T-cell (primary cell): ENCODE data around the gene TNKS1BP1. TPM values are rescaled to one million over a fixed set of nuclear protein-coding genes. Genes with fewer than 3 reads are reported as not detected.

ENCODE experiments used
- ATAC-seq, 4 experiments: fragments of 200-7000 bp in 3 of 4; fragments of 150-1000 bp in 1 of 4; cut with Tn5 transposase; replicated peaks in 1 of 4; 1 replicate in 3 of 4; 2 replicates in 1 of 4; pipeline ENCODE4 v1.10.0; 2021; ENCODE audit warnings: moderate library complexity in 3 of 4, mild to moderate bottlenecking in 2 of 4, moderate number of reproducible peaks in 1 of 4
- CTCF ChIA-PET, 2 donors: fragments of 300-600 bp; sonication (Branson Sonifier 250); formaldehyde crosslinking; loops; one replicate each; lab custom pipeline; 2022; ENCODE audit warnings: antibody characterized with exemption in 2 of 2; lab: Charles Lee
- POLR2A ChIA-PET, 2 donors: fragments of 300-600 bp; sonication (Branson Sonifier 250); formaldehyde crosslinking; loops; one replicate each; lab custom pipeline; 2022; ENCODE audit warnings: antibody characterized with exemption in 2 of 2; lab: Charles Lee
- DNase-seq, 35 experiments: peaks; one replicate each; pipeline versions ENCODE4 v3.0.0 to v3.0.0-alpha.2; 2013 to 2023
- H3K27ac ChIP-seq: one replicate; pipeline ENCODE4 v1.5.1; 2013; ENCODE audit warnings: low read length
- H3K27me3 ChIP-seq, 2 experiments: replicated peaks in 1 of 2; 1 replicate in 1 of 2; 2 replicates in 1 of 2; pipeline versions ENCODE4 v1.6.1 to v1.7.0; 2013; ENCODE audit warnings: low read length in 1 of 2, mixed read lengths in 1 of 2; ENCODE audit not compliant: control insufficient read depth in 2 of 2, insufficient read depth in 2 of 2; ENCODE audit errors: extremely low read depth in 1 of 2
- H3K36me3 ChIP-seq, 2 donors: 1 replicate in 1 of 2; 2 replicates in 1 of 2; pipeline versions ENCODE4 v1.6.1 to v1.7.0; 2013; ENCODE audit warnings: low read length in 1 of 2; ENCODE audit not compliant: control insufficient read depth in 2 of 2, insufficient read depth in 1 of 2; ENCODE audit errors: extremely low read depth in 1 of 2
- H3K4me1 ChIP-seq, 2 experiments: 1 replicate in 1 of 2; 2 replicates in 1 of 2; pipeline versions ENCODE4 v1.6.1 to v1.7.0; 2013; ENCODE audit warnings: low read length in 2 of 2, mixed read lengths in 1 of 2; ENCODE audit not compliant: insufficient read depth in 2 of 2, control insufficient read depth in 1 of 2; ENCODE audit errors: extremely low read depth in 1 of 2
- H3K4me3 ChIP-seq, 2 donors: 1 replicate in 1 of 2; 2 replicates in 1 of 2; pipeline versions ENCODE4 v1.5.1 to v1.7.0; 2013; ENCODE audit warnings: mild to moderate bottlenecking in 2 of 2, low read length in 1 of 2, moderate library complexity in 1 of 2; ENCODE audit not compliant: control insufficient read depth in 1 of 2; ENCODE audit errors: extremely low read depth in 1 of 2
- H3K9me3 ChIP-seq: 2 replicates; pipeline ENCODE4 v1.7.0; 2013
- H3K27ac Mint-ChIP-seq, 2 donors: one replicate each; pipeline ENCODE4 v1.8.0; 2020 to 2021; ENCODE audit warnings: mild to moderate bottlenecking in 2 of 2, mixed read lengths in 2 of 2
- H3K27me3 Mint-ChIP-seq, 2 donors: one replicate each; pipeline ENCODE4 v1.8.0; 2021 to 2022; ENCODE audit warnings: mixed read lengths in 2 of 2
- H3K36me3 Mint-ChIP-seq: one replicate; pipeline ENCODE4 v1.8.0; 2021; ENCODE audit warnings: mixed read lengths
- H3K4me1 Mint-ChIP-seq, 3 donors: one replicate each; pipeline ENCODE4 v1.8.0; 2020 to 2022; ENCODE audit warnings: mixed read lengths in 3 of 3, mild to moderate bottlenecking in 1 of 3
- H3K4me3 Mint-ChIP-seq, 3 donors: one replicate each; pipeline ENCODE4 v1.8.0; 2020 to 2022; ENCODE audit warnings: mild to moderate bottlenecking in 3 of 3, mixed read lengths in 3 of 3, moderate library complexity in 3 of 3
- H3K9me3 Mint-ChIP-seq, 3 donors: one replicate each; pipeline ENCODE4 v1.8.0; 2020 to 2022; ENCODE audit warnings: mixed read lengths in 3 of 3
- WGBS: methylation state at CpG from one replicate; pipeline ENCODE4 v1.1.5; 2013; ENCODE audit warnings: missing lambda C conversion rate; ENCODE audit not compliant: insufficient coverage; 5-methylcytosine and 5-hydroxymethylcytosine counted together
- total RNA-seq, 35 experiments: library from RNA in 6 of 35; stranded (reverse) in 6 of 35; fragments of 120-200 nt in 1 of 35; gene quantifications; one replicate each; pipeline versions ENCODE4 v1.2.1 to v1.2.4 and lab custom pipeline; 2013 to 2026

TNKS1BP1 gene, protein sequence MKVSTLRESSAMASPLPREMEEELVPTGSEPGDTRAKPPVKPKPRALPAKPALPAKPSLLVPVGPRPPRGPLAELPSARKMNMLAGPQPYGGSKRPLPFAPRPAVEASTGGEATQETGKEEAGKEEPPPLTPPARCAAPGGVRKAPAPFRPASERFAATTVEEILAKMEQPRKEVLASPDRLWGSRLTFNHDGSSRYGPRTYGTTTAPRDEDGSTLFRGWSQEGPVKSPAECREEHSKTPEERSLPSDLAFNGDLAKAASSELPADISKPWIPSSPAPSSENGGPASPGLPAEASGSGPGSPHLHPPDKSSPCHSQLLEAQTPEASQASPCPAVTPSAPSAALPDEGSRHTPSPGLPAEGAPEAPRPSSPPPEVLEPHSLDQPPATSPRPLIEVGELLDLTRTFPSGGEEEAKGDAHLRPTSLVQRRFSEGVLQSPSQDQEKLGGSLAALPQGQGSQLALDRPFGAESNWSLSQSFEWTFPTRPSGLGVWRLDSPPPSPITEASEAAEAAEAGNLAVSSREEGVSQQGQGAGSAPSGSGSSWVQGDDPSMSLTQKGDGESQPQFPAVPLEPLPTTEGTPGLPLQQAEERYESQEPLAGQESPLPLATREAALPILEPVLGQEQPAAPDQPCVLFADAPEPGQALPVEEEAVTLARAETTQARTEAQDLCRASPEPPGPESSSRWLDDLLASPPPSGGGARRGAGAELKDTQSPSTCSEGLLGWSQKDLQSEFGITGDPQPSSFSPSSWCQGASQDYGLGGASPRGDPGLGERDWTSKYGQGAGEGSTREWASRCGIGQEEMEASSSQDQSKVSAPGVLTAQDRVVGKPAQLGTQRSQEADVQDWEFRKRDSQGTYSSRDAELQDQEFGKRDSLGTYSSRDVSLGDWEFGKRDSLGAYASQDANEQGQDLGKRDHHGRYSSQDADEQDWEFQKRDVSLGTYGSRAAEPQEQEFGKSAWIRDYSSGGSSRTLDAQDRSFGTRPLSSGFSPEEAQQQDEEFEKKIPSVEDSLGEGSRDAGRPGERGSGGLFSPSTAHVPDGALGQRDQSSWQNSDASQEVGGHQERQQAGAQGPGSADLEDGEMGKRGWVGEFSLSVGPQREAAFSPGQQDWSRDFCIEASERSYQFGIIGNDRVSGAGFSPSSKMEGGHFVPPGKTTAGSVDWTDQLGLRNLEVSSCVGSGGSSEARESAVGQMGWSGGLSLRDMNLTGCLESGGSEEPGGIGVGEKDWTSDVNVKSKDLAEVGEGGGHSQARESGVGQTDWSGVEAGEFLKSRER (N-terminal part only)
- total RNA-seq: 10 to 100 TPM; 13.9 to 22.9 (median 18.9) TPM
- 4.7 TPM for total RNA-seq (2013)
- total RNA-seq (lab: John Stamatoyannopoulos, UW): 16.0 to 105 (median 27.0) reads per million in 29 experiments

GRCh38 chr11:57324886-57325734 lies at the start of gene TNKS1BP1:
TNKS1BP1 (minus strand) TSS chr11:57324952; CDS start chr11:57321885, 3,067 bp downstream.
- H3K27ac Mint-ChIP-seq: peak within 1 kb of the TSS; percentile 94 to 95
- H3K27me3 ChIP-seq: no peaks in the 10 kb centered on the region
- H3K36me3 Mint-ChIP-seq: peaks cover 36% of the 10 kb centered on the region
- no peaks in the 10 kb centered on the region for H3K9me3 Mint-ChIP-seq
- H3K4me3 Mint-ChIP-seq: peak within 1 kb of the TSS; percentile 83 to 96 (median 86)
- H3K4me1 Mint-ChIP-seq: peaks cover 41 to 54% (median 49%) of the 10 kb centered on the region in 3 donors
- ChIA-PET CTCF (interaction anchor here (0.6 to 1.8 kb wide), 8 partner anchors 9 to 203 kb away, joined by 3 to 19 read pairs (median 4); partner anchors contain the start of gene SSRP1 (in 1 of the 2)), POLR2A (interaction anchor here (0.6 to 2.9 kb wide), 4 partner anchors 9 to 1255 kb away, joined by 3 to 10 read pairs (median 6); partner anchors contain the start of gene SSRP1 (in 2 of the 2))
- no peaks in the 10 kb centered on the region for H3K9me3 ChIP-seq
- peaks cover 4 to 43% of the 10 kb centered on the region in 2 donors for H3K36me3 ChIP-seq
- DNase-seq: peak; percentile 74 to 91 (median 82)
- WGBS: under 1% methylated on average over 58 of the region's 61 CpGs
- peak within 1 kb of the TSS; percentile 87 for H3K27ac ChIP-seq
- H3K4me1 ChIP-seq: peaks cover 8 to 25% of the 10 kb centered on the region in 2 experiments
- peak within 1 kb of the TSS; percentile 70 to 82 for H3K4me3 ChIP-seq
- ATAC-seq: peak; percentile 86 to 88 (median 87)
- H3K27me3 Mint-ChIP-seq: no peaks in the 10 kb centered on the region

- no peak overlapping the region for H3K27ac Mint-ChIP-seq
Measured at GRCh38 chr11:57373146-57373545, 48.4 kb upstream of the TNKS1BP1 start.

GRCh38 chr11:57370941-57371340 lies 46.2 kb upstream of the TNKS1BP1 start:
- Histone ChIP-seq H3K36me3 (no peaks in the 10 kb centered on the region), H3K4me3 (no peak overlapping the region), H3K27ac (no peak overlapping the region), H3K4me1 (no peaks in the 10 kb centered on the region), H3K27me3 (peaks cover 0 to 18% of the 10 kb centered on the region in 2 experiments), H3K9me3 (no peaks in the 10 kb centered on the region)
- DNase-seq: no peak
- H3K9me3 Mint-ChIP-seq: no peaks in the 10 kb centered on the region
- ChIA-PET POLR2A (no interaction called here), CTCF (no interaction called here)
- no peak overlapping the region for H3K27ac Mint-ChIP-seq
- no peak for ATAC-seq
- H3K36me3 Mint-ChIP-seq: no peaks in the 10 kb centered on the region
- H3K4me1 Mint-ChIP-seq: no peaks in the 10 kb centered on the region
- no peaks in the 10 kb centered on the region for H3K27me3 Mint-ChIP-seq
- H3K4me3 Mint-ChIP-seq: no peak overlapping the region

More at GRCh38 chr11:57373146-57373545, 48.4 kb upstream of the TNKS1BP1 start:
- no peaks in the 10 kb centered on the region for H3K4me1 ChIP-seq
- Mint-ChIP-seq H3K9me3 (no peaks in the 10 kb centered on the region), H3K27me3 (peaks cover 5 to 11% of the 10 kb centered on the region in 2 donors), H3K36me3 (no peaks in the 10 kb centered on the region), H3K4me1 (no peaks in the 10 kb centered on the region), H3K4me3 (no peak overlapping the region)
- H3K9me3 ChIP-seq: no peaks in the 10 kb centered on the region
- no peak overlapping the region for H3K4me3 ChIP-seq
- whole genome bisulfite sequencing: no CpG with 5 or more reads among the region's 3 CpGs
- peaks cover 0 to 23% of the 10 kb centered on the region in 2 experiments for H3K27me3 ChIP-seq
- H3K36me3 ChIP-seq: no peaks in the 10 kb centered on the region
- H3K27ac ChIP-seq: no peak overlapping the region
- no peak for DNase-seq
- POLR2A ChIA-PET: no interaction called here
- CTCF ChIA-PET: interaction anchor here in 1 of 2 donors (0.5 kb wide), 1 partner anchor 9 kb away, joined by 3 read pairs; no protein-coding TSS in a partner anchor
- no peak for ATAC-seq

DNA sequence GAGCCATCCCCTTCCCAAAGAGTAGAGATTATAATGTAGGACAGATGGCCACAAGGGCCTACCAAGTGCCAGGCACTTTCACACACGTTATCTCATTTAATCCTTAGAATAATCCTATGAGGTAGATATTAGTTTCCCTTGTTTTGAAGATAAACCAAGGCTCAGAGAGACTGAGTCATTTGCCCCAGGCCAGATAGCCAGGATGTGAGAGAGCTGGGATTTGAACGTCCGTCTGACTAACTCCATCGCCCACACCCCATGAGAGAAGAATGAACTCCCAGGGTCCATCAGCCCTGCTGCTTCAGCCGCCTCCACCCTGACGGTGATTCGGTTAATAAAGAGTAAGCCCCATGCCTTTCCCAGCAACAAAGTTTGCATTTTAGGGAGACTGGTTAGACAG lies 45.5 kb upstream of the TNKS1BP1 start:
- WGBS: 88% methylated on average over 5 of the region's 7 CpGs
- no peak for DNase-seq

GRCh38 chr11:57368845-57369232 lies 44.1 kb upstream of the TNKS1BP1 start:
- Mint-ChIP-seq H3K36me3 (no peaks in the 10 kb centered on the region), H3K4me1 (no peaks in the 10 kb centered on the region), H3K9me3 (no peaks in the 10 kb centered on the region), H3K4me3 (no peak overlapping the region), H3K27ac (no peak overlapping the region), H3K27me3 (peaks cover 0 to 5% of the 10 kb centered on the region in 2 donors)
- no peak overlapping the region for H3K27ac ChIP-seq
- H3K36me3 ChIP-seq: no peaks in the 10 kb centered on the region
- H3K4me3 ChIP-seq: no peak overlapping the region
- ATAC-seq: no peak
- ChIA-PET CTCF (no interaction called here), POLR2A (no interaction called here)
- no peak for DNase-seq
- H3K4me1 ChIP-seq: no peaks in the 10 kb centered on the region
- H3K27me3 ChIP-seq: peaks cover 0 to 18% of the 10 kb centered on the region in 2 experiments
- no peaks in the 10 kb centered on the region for H3K9me3 ChIP-seq
- 63% methylated on average over 3 of the region's 5 CpGs for WGBS

More for the DNA sequence above, 45.5 kb upstream of the TNKS1BP1 start:
- ChIA-PET CTCF (no interaction called here), POLR2A (no interaction called here)
- Mint-ChIP-seq H3K4me3 (no peak overlapping the region), H3K4me1 (no peaks in the 10 kb centered on the region), H3K36me3 (no peaks in the 10 kb centered on the region), H3K27ac (no peak overlapping the region), H3K9me3 (no peaks in the 10 kb centered on the region), H3K27me3 (no peaks in the 10 kb centered on the region)
- ATAC-seq: no peak
- H3K27me3 ChIP-seq: peaks cover 0 to 18% of the 10 kb centered on the region in 2 experiments
- no peaks in the 10 kb centered on the region for H3K9me3 ChIP-seq
- no peaks in the 10 kb centered on the region for H3K4me1 ChIP-seq
- no peak overlapping the region for H3K4me3 ChIP-seq
- no peaks in the 10 kb centered on the region for H3K36me3 ChIP-seq
- H3K27ac ChIP-seq: no peak overlapping the region
